CD14-positive monocyte (primary cell): Measurements from ENCODE around the gene SH2B2. TPM values are rescaled to one million over a fixed set of nuclear protein-coding genes. Genes with fewer than 3 reads are reported as not detected.

ENCODE experiments used
- DNase-seq, 3 donors: peaks; one replicate each; pipeline ENCODE4 v3.0.0-alpha.2; 2011 to 2022
- H2AFZ ChIP-seq: 2 replicates; pipeline ENCODE4 v1.6.0; 2012; ENCODE audit warnings: mild to moderate bottlenecking, low read depth, low read length, inconsistent platforms; ENCODE audit not compliant: insufficient read depth, poor library complexity, severe bottlenecking
- H3K27ac ChIP-seq, 2 donors: 1 replicate in 1 of 2; 2 replicates in 1 of 2; pipeline ENCODE4 v1.5.1; 2012 to 2013; ENCODE audit warnings: low read length in 2 of 2, control low read depth in 1 of 2, inconsistent platforms in 1 of 2, low read depth in 1 of 2, mild to moderate bottlenecking in 1 of 2
- H3K27me3 ChIP-seq, 2 donors: one replicate each; pipeline versions ENCODE4 v1.6.0 to v1.6.1; 2011 to 2013; ENCODE audit warnings: low read length in 2 of 2; ENCODE audit not compliant: control insufficient read depth in 2 of 2, insufficient read depth in 2 of 2
- H3K36me3 ChIP-seq, 2 donors: replicated peaks in 1 of 2; 1 replicate in 1 of 2; 2 replicates in 1 of 2; pipeline versions ENCODE4 v1.5.1 to v1.6.1; 2012 to 2013; ENCODE audit warnings: low read length in 2 of 2, control low read depth in 1 of 2, inconsistent platforms in 1 of 2, mild to moderate bottlenecking in 1 of 2; ENCODE audit not compliant: insufficient read depth in 2 of 2, control insufficient read depth in 1 of 2
- H3K4me1 ChIP-seq, 2 donors: 1 replicate in 1 of 2; 2 replicates in 1 of 2; pipeline versions ENCODE4 v1.5.1 to v1.6.1; 2012 to 2013; ENCODE audit warnings: low read length in 2 of 2, control low read depth in 1 of 2, inconsistent platforms in 1 of 2, mild to moderate bottlenecking in 1 of 2, moderate library complexity in 1 of 2; ENCODE audit not compliant: insufficient read depth in 2 of 2, control insufficient read depth in 1 of 2
- H3K4me2 ChIP-seq: replicated peaks from 2 replicates; pipeline ENCODE3; 2012; ENCODE audit warnings: low read length, moderate library complexity, mild to moderate bottlenecking; ENCODE audit not compliant: poor library complexity, severe bottlenecking; ENCODE audit errors: extremely low read depth
- H3K4me3 ChIP-seq, 3 experiments: fragments of 200-600 bp in 1 of 3; sonication (generic) in 1 of 3; replicated peaks in 1 of 3; 1 replicate in 2 of 3; 2 replicates in 1 of 3; pipeline ENCODE4 v1.5.1; 2011 to 2013; ENCODE audit warnings: low read length in 3 of 3, mild to moderate bottlenecking in 3 of 3, control low read depth in 2 of 3, low read depth in 2 of 3, inconsistent platforms in 1 of 3, moderate library complexity in 1 of 3
- H3K79me2 ChIP-seq: 2 replicates; pipeline ENCODE4 v1.6.0; 2012; ENCODE audit warnings: mild to moderate bottlenecking, control low read depth, inconsistent platforms, low read length, moderate library complexity; ENCODE audit not compliant: insufficient read depth
- H3K9ac ChIP-seq: 2 replicates; pipeline ENCODE4 v1.6.0; 2017; ENCODE audit warnings: low read length, mild to moderate bottlenecking; ENCODE audit not compliant: insufficient read depth, poor library complexity, severe bottlenecking
- H3K9me3 ChIP-seq, 2 donors: replicated peaks in 1 of 2; 1 replicate in 1 of 2; 2 replicates in 1 of 2; pipeline versions ENCODE4 v1.5.1 to v1.6.1; 2012 to 2013; ENCODE audit warnings: low read length in 2 of 2, control low read depth in 1 of 2; ENCODE audit not compliant: control insufficient read depth in 1 of 2, insufficient read depth in 1 of 2
- H4K20me1 ChIP-seq: 2 replicates; pipeline ENCODE4 v1.6.0; 2012; ENCODE audit warnings: mild to moderate bottlenecking, low read length, control low read depth, moderate library complexity; ENCODE audit not compliant: insufficient read depth
- H3K27ac Mint-ChIP-seq, 7 donors: one replicate each; pipeline ENCODE4 v1.8.0; 2020; ENCODE audit warnings: mild to moderate bottlenecking in 7 of 7, mixed read lengths in 7 of 7, moderate library complexity in 6 of 7, inconsistent platforms in 2 of 7
- H3K27me3 Mint-ChIP-seq, 3 donors: one replicate each; pipeline ENCODE4 v1.8.0; 2021 to 2022; ENCODE audit warnings: low read depth in 3 of 3, mild to moderate bottlenecking in 3 of 3, mixed read lengths in 3 of 3, moderate library complexity in 3 of 3, inconsistent platforms in 1 of 3
- H3K36me3 Mint-ChIP-seq, 2 donors: one replicate each; pipeline ENCODE4 v1.8.0; 2020; ENCODE audit warnings: mixed read lengths in 2 of 2, inconsistent platforms in 1 of 2, mild to moderate bottlenecking in 1 of 2
- H3K4me1 Mint-ChIP-seq: one replicate; pipeline ENCODE4 v1.8.0; 2020; ENCODE audit warnings: mild to moderate bottlenecking, mixed read lengths
- H3K4me3 Mint-ChIP-seq, 2 donors: one replicate each; pipeline ENCODE4 v1.8.0; 2020; ENCODE audit warnings: mild to moderate bottlenecking in 2 of 2, mixed read lengths in 2 of 2, moderate library complexity in 1 of 2
- H3K9me3 Mint-ChIP-seq, 7 donors: one replicate each; pipeline ENCODE4 v1.8.0; 2020 to 2022; ENCODE audit warnings: mixed read lengths in 7 of 7, mild to moderate bottlenecking in 6 of 7, moderate library complexity in 6 of 7, inconsistent platforms in 2 of 7
- CTCF ChIP-seq: fragments of 200-600 bp; IDR thresholded peaks from one replicate; pipeline ENCODE4 v1.8.0; 2022; ENCODE audit warnings: antibody characterized with exemption, mild to moderate bottlenecking
- WGBS: methylation state at CpG from one replicate; pipeline ENCODE4 v1.1.5; 2013; ENCODE audit warnings: missing lambda C conversion rate; ENCODE audit not compliant: insufficient coverage; 5-methylcytosine and 5-hydroxymethylcytosine counted together
- intact Hi-C, 2 donors: fragments of 100-400 bp; cut with micrococcal nuclease; formaldehyde crosslinking; loops; one replicate each; pipeline versions ENCODE4 v1.15.0 to v1.15.1; 2023
- polyA plus RNA-seq, 3 donors: library from polyadenylated mRNA; depleted of rRNA in 1 of 3; unstranded in 2 of 3; stranded (reverse) in 1 of 3; fragments of 300-500 nt in 2 of 3; fragments of >200 nt in 1 of 3; fragmentation: Illumina TruSeq in 2 of 3; gene quantifications; 1 replicate in 2 of 3; 2 replicates in 1 of 3; pipeline ENCODE4 v1.2.3, GENCODE V29; 2012 to 2021

SH2B2 gene
- polyA plus RNA-seq, 3 donors = 3.8 to 26.3 (median 4.7) TPM

- H3K9ac ChIP-seq = no peak overlapping the region
- no peak overlapping the region for H3K4me2 ChIP-seq
- no peak overlapping the region for H3K27ac ChIP-seq
- no peak overlapping the region for H3K27ac Mint-ChIP-seq
- 100% methylated on average over 1 of the region's 3 CpGs for WGBS
- H3K36me3 ChIP-seq = peaks cover 43 to 61% of the 10 kb centered on the region in 2 donors
- no peak overlapping the region for H3K4me3 ChIP-seq
- no peaks in the 10 kb centered on the region for H3K27me3 ChIP-seq
- H3K9me3 Mint-ChIP-seq = peaks cover 0 to 4% (median 0%) of the 10 kb centered on the region in 7 donors
- H3K79me2 ChIP-seq = no peaks in the 10 kb centered on the region
- DNase-seq = no peak
- peaks cover 7% of the 10 kb centered on the region for H3K4me1 Mint-ChIP-seq
- intact Hi-C loops = no loop called here
- no peak overlapping the region for H2AFZ ChIP-seq
- no peak overlapping the region for H3K4me3 Mint-ChIP-seq
- H3K9me3 ChIP-seq = no peaks in the 10 kb centered on the region
- peaks cover 47 to 59% of the 10 kb centered on the region in 2 donors for H3K36me3 Mint-ChIP-seq
- TF ChIP-seq CTCF = no peak
- no peaks in the 10 kb centered on the region for H3K4me1 ChIP-seq
- H4K20me1 ChIP-seq = peaks cover 6% of the 10 kb centered on the region
- H3K27me3 Mint-ChIP-seq = peaks cover 0 to 6% (median 1%) of the 10 kb centered on the region in 3 donors
Measured at GRCh38 chr7:102319671-102320070, 33.0 kb downstream of the SH2B2 start.

DNA sequence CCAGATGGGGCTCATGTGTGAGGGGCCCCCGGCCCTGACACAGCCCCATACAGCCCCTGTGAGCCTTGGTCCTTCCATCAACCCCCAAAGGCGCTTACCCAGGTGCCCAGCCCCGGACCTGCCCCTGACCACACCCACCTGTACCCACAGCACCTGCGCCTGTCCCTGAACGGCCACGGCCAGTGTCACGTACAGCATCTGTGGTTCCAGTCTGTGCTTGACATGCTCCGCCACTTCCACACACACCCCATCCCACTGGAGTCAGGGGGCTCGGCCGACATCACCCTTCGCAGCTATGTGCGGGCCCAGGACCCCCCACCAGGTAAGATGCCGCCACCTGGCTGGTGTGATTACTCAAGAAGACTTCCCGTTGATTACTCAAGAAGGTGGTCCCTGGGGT lies 33.5 kb downstream of the SH2B2 start:
- H3K4me1 Mint-ChIP-seq = peaks cover 7% of the 10 kb centered on the region
- H3K4me3 Mint-ChIP-seq = no peak overlapping the region
- DNase-seq = no peak

More for the DNA sequence above, 33.5 kb downstream of the SH2B2 start:
- Histone ChIP-seq H4K20me1 (peaks cover 6% of the 10 kb centered on the region), H3K36me3 (peaks cover 39 to 56% of the 10 kb centered on the region in 2 donors), H3K79me2 (no peaks in the 10 kb centered on the region), H3K27me3 (no peaks in the 10 kb centered on the region), H3K4me1 (no peaks in the 10 kb centered on the region), H2AFZ (no peak overlapping the region), H3K27ac (no peak overlapping the region), H3K9ac (no peak overlapping the region), H3K4me3 (no peak overlapping the region), H3K4me2 (no peak overlapping the region), H3K9me3 (no peaks in the 10 kb centered on the region)
- peaks cover 42 to 54% of the 10 kb centered on the region in 2 donors for H3K36me3 Mint-ChIP-seq
- H3K27ac Mint-ChIP-seq = no peak overlapping the region
- no peak for TF ChIP-seq CTCF
- peaks cover 0 to 6% (median 1%) of the 10 kb centered on the region in 3 donors for H3K27me3 Mint-ChIP-seq
- peaks cover 0 to 4% (median 0%) of the 10 kb centered on the region in 7 donors for H3K9me3 Mint-ChIP-seq
- intact Hi-C loops = no loop called here
- 98% methylated on average over 13 of the region's 14 CpGs for WGBS
